ENCODE measurements around the gene CNOT8. TPM values are rescaled to one million over a fixed set of nuclear protein-coding genes. Genes with fewer than 3 reads are reported as not detected.

CNOT8 gene
- polyA plus RNA-seq, 1 donor from 2014 or later, result 146 TPM

- Histone ChIP-seq H3K9me3 (ENCODE audit: low read length) (no peaks in the 10 kb centered on the region), H3F3A (ENCODE audit: insufficient read depth, low read length, poor library complexity, severe bottlenecking) (no peaks in the 10 kb centered on the region), H3K4me2 (ENCODE audit: low read length) (no peak overlapping the region), H3K4me3 (ENCODE audit: low read length) (no peak overlapping the region), H3K27me3 (ENCODE audit: insufficient read depth, low read depth, low read length) (no peaks in the 10 kb centered on the region), H3K9me2 (ENCODE audit: insufficient read depth, low read length) (no peaks in the 10 kb centered on the region), H2AFZ (ENCODE audit: low read depth, low read length) (no peak overlapping the region), H4K20me1 (ENCODE audit: insufficient read depth) (no peaks in the 10 kb centered on the region), H3K9ac (ENCODE audit: low read length) (no peak overlapping the region), H3K36me3 (ENCODE audit: insufficient read depth, low read length) (peaks cover 24% of the 10 kb centered on the region), H3K79me2 (replicated peaks; ENCODE audit: insufficient read depth, low read length) (no peaks in the 10 kb centered on the region), H3K27ac (ENCODE audit: low read length) (no peak overlapping the region)
- TF ChIP-seq REST (IDR thresholded peaks at IDR 0.05; ENCODE audit: borderline replicate concordance) (no peak), MXI1 (conservative IDR thresholded peaks at IDR 0.05; ENCODE audit: poor library complexity, severe bottlenecking) (no peak), SMC3 (conservative IDR thresholded peaks at IDR 0.05; ENCODE audit: poor library complexity) (no peak), TAF1 (IDR thresholded peaks at IDR 0.05; ENCODE audit: low read depth) (no peak), POLR2AphosphoS5 (IDR thresholded peaks at IDR 0.05) (no peak), RAD21 (conservative IDR thresholded peaks at IDR 0.05) (no peak)
These were observed 59.3 kb downstream of the CNOT8 start for GRCh38 chr5:154917757-154918156.

- H3K4me2 ChIP-seq (ENCODE audit: low read length), result no peak overlapping the region
These were observed 65.3 kb downstream of the CNOT8 start for GRCh38 chr5:154923441-154924430.

More at GRCh38 chr5:154923441-154924430, 65.3 kb downstream of the CNOT8 start:
- Histone ChIP-seq H3K9me2 (ENCODE audit: insufficient read depth, low read length) (no peaks in the 10 kb centered on the region), H3K9ac (ENCODE audit: low read length) (no peak overlapping the region), H2AFZ (ENCODE audit: low read depth, low read length) (no peak overlapping the region), H3K27ac (ENCODE audit: low read length) (no peak overlapping the region), H3K9me3 (ENCODE audit: low read length) (no peaks in the 10 kb centered on the region), H3K4me3 (ENCODE audit: low read length) (no peak overlapping the region), H3K27me3 (ENCODE audit: insufficient read depth, low read depth, low read length) (no peaks in the 10 kb centered on the region), H3K36me3 (ENCODE audit: insufficient read depth, low read length) (peaks cover 6% of the 10 kb centered on the region), H3K79me2 (replicated peaks; ENCODE audit: insufficient read depth, low read length) (no peaks in the 10 kb centered on the region), H4K20me1 (ENCODE audit: insufficient read depth) (no peaks in the 10 kb centered on the region), H3F3A (ENCODE audit: insufficient read depth, low read length, poor library complexity, severe bottlenecking) (no peaks in the 10 kb centered on the region)
- TF ChIP-seq POLR2AphosphoS5 (IDR thresholded peaks at IDR 0.05), result no peak
- no peak for TF ChIP-seq EP300 (conservative IDR thresholded peaks at IDR 0.05; ENCODE audit: poor library complexity, severe bottlenecking)
- no peak for TF ChIP-seq RAD21 (conservative IDR thresholded peaks at IDR 0.05)
- TF ChIP-seq CTCF (IDR thresholded peaks at IDR 0.05; ENCODE audit: poor library complexity, severe bottlenecking), result no peak
- no peak for TF ChIP-seq TAF1 (IDR thresholded peaks at IDR 0.05; ENCODE audit: low read depth)

Small RNAs within 50 kb of the gene (small RNA-seq; reads per million reads assigned to genes)
- 0 reads per million in 3 experiments for gene MIR378H

Other genes with a start within 250 kb of the CNOT8 start
- 28.8 and 36.1 TPM in 2 replicates for gene LARP1, start 103.2 kb upstream of the CNOT8 start, polyA plus RNA-seq
- gene FAXDC2, start 8.0 kb upstream of the CNOT8 start, polyA plus RNA-seq, result 0.12 TPM in 1 of 2 replicates, not detected in the other
- 13.0 and 16.6 TPM in 2 replicates for gene GEMIN5, start 79.6 kb downstream of the CNOT8 start, polyA plus RNA-seq
- 26.8 and 28.0 TPM in 2 replicates for gene MRPL22, start 82.4 kb downstream of the CNOT8 start, polyA plus RNA-seq
- gene KIF4B, start 155.1 kb downstream of the CNOT8 start, polyA plus RNA-seq, result not detected in 2 replicates